GM21576 (cell line): ENCODE measurements around the gene COL4A1.

ENCODE experiments used
- ATAC-seq: cut with Tn5 transposase; IDR thresholded peaks from one replicate; pipeline ENCODE4 v1.9.1; 2021; ENCODE audit warnings: mild to moderate bottlenecking, moderate library complexity; ENCODE audit not compliant: unreplicated experiment

The COL4A1 gene

DNA sequence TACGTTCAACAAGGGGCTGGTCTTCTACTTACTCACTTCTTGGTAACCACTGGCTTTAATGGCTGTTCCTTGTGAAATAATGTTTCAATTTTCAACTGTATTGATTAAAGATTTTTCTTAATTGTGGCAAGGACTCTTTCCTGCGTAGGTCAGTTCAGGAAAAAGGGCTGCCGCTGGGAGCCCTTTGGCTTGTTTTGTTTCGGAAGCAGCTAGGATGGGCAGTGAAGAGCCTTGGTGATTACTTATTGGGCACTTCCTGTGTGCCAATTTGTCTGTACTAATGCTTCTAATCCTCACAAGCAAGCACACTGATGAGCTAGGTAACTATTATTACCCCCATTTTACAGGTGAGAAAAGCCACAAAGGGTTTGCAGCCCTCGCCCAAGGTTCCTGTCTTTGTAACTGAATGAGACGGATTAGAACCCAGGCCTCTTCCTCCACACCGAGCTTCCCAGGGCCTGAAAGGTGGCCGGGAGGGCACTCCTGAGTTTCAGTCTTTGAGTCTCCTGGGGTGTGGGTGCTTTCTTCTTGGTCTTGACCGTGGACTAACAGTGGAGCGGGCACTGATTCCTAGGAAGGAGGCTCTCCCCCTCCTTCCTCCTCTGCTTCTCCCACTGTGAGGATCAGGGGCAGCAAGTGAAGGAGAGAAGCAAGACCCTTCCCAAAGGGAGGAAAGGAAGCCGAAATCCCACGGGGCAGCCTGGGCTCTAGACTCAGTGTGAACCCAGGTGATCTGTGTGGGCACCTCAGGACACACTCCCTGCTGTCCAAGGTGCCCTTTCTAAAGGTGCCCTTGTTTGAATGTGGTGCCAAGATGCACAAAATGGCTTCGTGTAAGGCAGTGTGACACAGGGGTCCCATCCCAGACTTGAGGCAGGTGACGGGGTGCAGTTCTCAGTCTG, 3.8 kb upstream of the COL4A1 start:
- no peak for ATAC-seq

DNA sequence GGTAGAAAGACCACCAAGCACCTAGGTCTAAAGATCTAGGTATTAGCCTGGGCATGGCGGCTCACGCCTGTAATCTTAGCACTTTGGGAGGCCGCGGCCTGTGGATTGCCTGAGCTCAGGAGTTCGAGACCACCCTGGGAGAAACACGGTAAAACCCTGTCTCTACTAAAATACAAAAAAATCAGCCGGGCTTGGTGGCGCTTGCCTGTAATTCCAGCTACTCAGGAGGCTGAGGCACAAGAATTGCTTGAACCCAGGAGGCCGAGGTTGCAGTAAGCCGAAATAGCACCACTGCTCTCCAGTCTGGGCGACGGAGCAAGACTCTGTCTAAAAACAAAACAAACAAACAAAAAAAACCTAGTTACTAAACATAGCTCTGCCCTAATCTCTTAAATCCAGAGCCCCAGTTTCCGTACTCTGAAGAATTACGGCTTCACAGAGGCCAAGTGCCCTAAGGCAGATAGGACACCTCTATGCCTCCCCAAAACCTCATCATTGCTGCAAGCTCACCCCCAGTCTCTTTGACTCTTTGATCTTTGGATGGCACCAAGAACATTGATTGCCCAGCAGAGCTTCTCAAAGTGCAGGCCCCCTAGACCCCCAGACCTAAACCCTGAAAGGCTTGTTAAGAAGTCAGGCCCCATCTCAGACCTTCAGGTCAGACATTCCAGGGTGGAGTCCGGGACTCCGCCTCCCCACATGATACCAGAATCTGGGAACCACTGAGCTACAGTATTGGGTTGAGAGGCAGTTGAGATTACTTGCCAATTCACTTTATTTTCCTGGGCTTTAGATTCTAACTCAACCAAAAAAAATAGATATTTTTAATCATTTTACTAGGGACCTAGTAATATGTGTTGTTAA, 2.9 kb upstream of the COL4A1 start:
- no peak for ATAC-seq

GRCh38 chr13:110308656-110309359, 1.9 kb upstream of the COL4A1 start:
- ATAC-seq: no peak

- no peak for ATAC-seq
Measured at GRCh38 chr13:110307767-110308655, 1.1 kb upstream of the COL4A1 start.

DNA sequence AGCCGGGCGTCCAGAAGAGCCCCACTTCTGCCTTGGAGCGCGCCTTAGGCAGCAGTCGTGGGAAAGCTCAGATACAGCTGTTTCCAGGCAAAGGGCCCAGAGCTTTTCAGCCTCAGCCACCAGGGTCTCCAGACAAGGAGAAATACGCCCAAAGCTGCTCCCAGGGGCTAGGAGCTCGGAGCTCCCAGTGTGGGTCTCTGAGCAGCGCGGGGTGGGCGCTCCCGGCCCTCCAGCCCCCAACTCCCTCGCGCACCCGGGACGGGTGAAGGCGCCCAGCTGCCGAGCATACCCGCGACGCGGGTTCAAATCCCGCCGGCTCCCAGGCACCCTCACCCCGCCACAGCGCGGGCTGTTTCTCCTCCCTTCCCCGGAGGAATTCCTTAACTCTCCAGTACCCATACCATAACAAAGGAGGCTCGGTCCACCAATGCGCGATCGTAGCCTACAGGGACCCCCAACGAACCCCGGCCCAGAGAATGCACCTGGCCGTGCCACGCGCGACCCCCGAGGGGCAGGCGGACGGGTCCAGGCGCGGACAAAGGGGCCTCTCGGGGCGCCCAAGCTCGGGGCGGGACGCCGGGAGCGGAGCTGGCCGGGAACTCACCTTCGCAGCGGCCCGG, 507 bp downstream of the COL4A1 start:
- no peak for ATAC-seq

DNA sequence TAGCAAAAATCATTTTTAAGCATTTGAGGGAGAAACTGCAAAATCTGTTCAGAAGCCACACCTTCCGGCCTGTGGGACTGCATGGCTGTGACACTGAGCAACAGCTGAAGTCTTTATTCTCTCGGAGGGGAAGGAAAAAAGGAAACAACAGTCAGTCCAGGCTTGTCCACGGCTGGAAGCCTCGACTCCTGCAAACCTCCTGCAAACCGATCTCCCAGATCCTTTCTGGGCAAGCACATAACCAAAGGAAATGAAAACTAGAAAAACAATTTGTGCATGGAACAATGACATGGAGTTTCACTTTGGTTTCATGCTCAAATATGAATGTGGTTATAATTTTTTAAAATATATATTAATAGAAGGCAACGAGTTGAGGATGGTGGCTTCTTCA, 1.0 kb downstream of the COL4A1 start:
- ATAC-seq: no peak

GRCh38 chr13:110305544-110305943, 1.4 kb downstream of the COL4A1 start:
- ATAC-seq: no peak

DNA sequence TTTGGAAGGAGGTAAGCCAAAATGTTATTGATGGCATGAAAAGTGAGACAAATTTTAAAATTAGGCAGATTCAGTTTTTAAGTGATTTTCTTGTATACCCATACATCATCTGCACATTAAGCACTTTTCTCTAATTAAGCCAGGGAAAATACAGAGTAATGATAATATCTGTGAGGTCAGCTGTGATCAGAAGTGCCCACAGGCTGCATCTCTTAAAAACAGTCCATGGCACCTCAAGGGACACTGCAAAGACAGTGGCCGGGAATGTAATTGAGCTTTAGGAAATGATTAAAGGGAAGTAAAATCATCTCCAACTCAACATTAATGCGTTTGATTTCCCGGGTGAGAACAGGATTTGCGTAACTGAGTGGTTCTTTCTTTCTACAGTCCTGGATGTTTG, 2.0 kb downstream of the COL4A1 start:
- ATAC-seq: no peak

- no peak for ATAC-seq
Measured at GRCh38 chr13:110304256-110304655, 2.7 kb downstream of the COL4A1 start.

DNA sequence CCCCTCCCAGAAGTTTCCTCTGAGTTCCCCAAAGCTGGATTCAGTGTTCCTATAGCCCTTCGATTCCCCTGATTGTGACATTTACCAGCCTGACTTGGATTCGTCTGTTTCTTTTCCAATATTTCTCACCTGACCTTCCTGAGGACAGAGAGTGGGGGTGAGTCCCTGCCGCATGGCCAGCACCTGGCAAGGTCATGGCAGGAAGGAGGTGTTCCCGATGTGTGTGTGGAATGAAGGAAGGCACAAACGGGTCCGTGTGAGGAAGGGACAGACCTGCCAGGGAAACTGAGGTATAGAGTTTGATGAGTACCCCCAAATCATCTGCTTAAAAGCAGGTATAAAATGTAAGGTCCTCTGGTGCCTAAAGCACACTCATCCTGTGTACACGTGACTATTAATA, 3.3 kb downstream of the COL4A1 start:
- no peak for ATAC-seq

DNA sequence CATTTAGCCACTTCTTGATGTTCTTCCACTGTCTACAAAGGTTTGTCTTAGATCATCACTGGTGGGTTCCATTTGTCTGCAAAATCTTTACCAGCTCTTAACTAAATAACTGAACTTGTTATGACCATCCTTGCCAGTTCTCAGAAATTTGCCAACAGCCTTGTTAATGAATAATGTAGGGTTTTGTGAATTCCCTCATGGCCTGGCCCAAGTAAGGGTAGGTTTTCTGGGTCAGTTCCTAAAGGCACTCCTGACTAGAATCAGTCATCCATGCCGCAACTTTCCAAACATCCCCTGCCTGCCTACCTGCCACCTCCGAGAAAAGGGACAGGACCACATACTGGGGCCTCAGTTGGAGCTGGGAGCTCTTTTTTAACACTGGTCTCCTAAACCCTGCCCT, 4.0 kb downstream of the COL4A1 start:
- ATAC-seq: no peak

GRCh38 chr13:110301606-110302553, 5.1 kb downstream of the COL4A1 start:
- no peak for ATAC-seq

- ATAC-seq: no peak
Measured at GRCh38 chr13:110301083-110301482, 5.9 kb downstream of the COL4A1 start.

- no peak for ATAC-seq
Measured at GRCh38 chr13:110300090-110300815, 6.7 kb downstream of the COL4A1 start.

- ATAC-seq: no peak
Measured at GRCh38 chr13:110299283-110299840, 7.6 kb downstream of the COL4A1 start.

- ATAC-seq: no peak
Measured at GRCh38 chr13:110298505-110299282, 8.3 kb downstream of the COL4A1 start.
